ENCODE measurements around the gene RNGTT. TPM values are rescaled to one million over a fixed set of nuclear protein-coding genes. Genes with fewer than 3 reads are reported as not detected.

Gene RNGTT
- polyA plus RNA-seq, 1 donor (not counting 4 experiments of a cell fraction or from before 2014, with no cell fraction given), result 9.7 TPM

GRCh38 chr6:88953550-88954386, 9.7 kb downstream of the RNGTT start:
- Histone ChIP-seq H3K9me3 (ENCODE audit: control insufficient read depth, low read depth, low read length) (no peaks in the 10 kb centered on the region), H2AFZ (ENCODE audit: control insufficient read depth, low read length) (no peak overlapping the region), H3K4me3 (ENCODE audit: control insufficient read depth in 2 of 3, extremely low read depth in 1 of 3, insufficient read depth in 2 of 3, low read depth in 1 of 3, low read length in 3 of 3) (no peak overlapping the region), H4K20me1 (ENCODE audit: control insufficient read depth, extremely low read depth, insufficient read depth, low read length) (peaks cover 3% of the 10 kb centered on the region), H3K79me2 (ENCODE audit: control insufficient read depth, insufficient read depth, low read length) (peaks cover 62% of the 10 kb centered on the region), H3K36me3 (ENCODE audit: control insufficient read depth in 2 of 2, extremely low read depth in 1 of 2, insufficient read depth in 2 of 2, low read length in 2 of 2) (no peaks in the 10 kb centered on the region), H3K9me1 (ENCODE audit: control insufficient read depth, extremely low read depth, insufficient read depth, low read length) (no peaks in the 10 kb centered on the region), H3K27ac (ENCODE audit: control insufficient read depth, insufficient read depth, low read length) (no peak overlapping the region), H3K9ac (ENCODE audit: control insufficient read depth, extremely low read depth, insufficient read depth, low read length) (no peak overlapping the region), H3K4me2 (ENCODE audit: control insufficient read depth, extremely low read depth, insufficient read depth, low read depth, low read length) (no peak overlapping the region), H3K27me3 (ENCODE audit: control insufficient read depth, extremely low read depth, insufficient read depth, low read length) (no peaks in the 10 kb centered on the region), H3K4me1 (ENCODE audit: control insufficient read depth, extremely low read depth, insufficient read depth, low read length) (no peaks in the 10 kb centered on the region)
- DNase-seq (ENCODE audit: low read depth, low spot score) (no peak), FAIRE-seq (no peak)
- TF ChIP-seq CTCF (optimal IDR thresholded peaks at IDR 0.05 in 1 of 3, IDR thresholded peaks at IDR 0.05 in 1 of 3, conservative IDR thresholded peaks at IDR 0.05 in 1 of 3; ENCODE audit: extremely low read depth in 1 of 3, insufficient read depth in 2 of 3, low read length in 3 of 3), result no peak
- TF ChIP-seq EZH2 (IDR thresholded peaks at IDR 0.05; ENCODE audit: low read length), result no peak
- dilution Hi-C loops (cut with MboI; ENCODE audit: extremely low pct_ligation_motif_present, low sequenced_read_pairs), result no loop called here

GRCh38 chr6:88952065-88952704, 11.2 kb downstream of the RNGTT start:
- no peak for FAIRE-seq
- DNase-seq (ENCODE audit: low read depth, low spot score), result no peak
- H3K4me3 ChIP-seq (ENCODE audit: control insufficient read depth in 2 of 3, extremely low read depth in 1 of 3, insufficient read depth in 2 of 3, low read depth in 1 of 3, low read length in 3 of 3), result no peak overlapping the region
- H3K36me3 ChIP-seq (ENCODE audit: control insufficient read depth in 2 of 2, extremely low read depth in 1 of 2, insufficient read depth in 2 of 2, low read length in 2 of 2), result no peaks in the 10 kb centered on the region
- H3K9me3 ChIP-seq (ENCODE audit: control insufficient read depth, low read depth, low read length), result no peaks in the 10 kb centered on the region
- dilution Hi-C loops (cut with MboI; ENCODE audit: extremely low pct_ligation_motif_present, low sequenced_read_pairs), result no loop called here
- no peak overlapping the region for H3K4me2 ChIP-seq (ENCODE audit: control insufficient read depth, extremely low read depth, insufficient read depth, low read depth, low read length)
- peaks cover 48% of the 10 kb centered on the region for H3K79me2 ChIP-seq (ENCODE audit: control insufficient read depth, insufficient read depth, low read length)
- TF ChIP-seq CTCF (optimal IDR thresholded peaks at IDR 0.05 in 1 of 3, IDR thresholded peaks at IDR 0.05 in 1 of 3, conservative IDR thresholded peaks at IDR 0.05 in 1 of 3; ENCODE audit: extremely low read depth in 1 of 3, insufficient read depth in 2 of 3, low read length in 3 of 3) (no peak), EZH2 (IDR thresholded peaks at IDR 0.05; ENCODE audit: low read length) (no peak)
- no peaks in the 10 kb centered on the region for H3K9me1 ChIP-seq (ENCODE audit: control insufficient read depth, extremely low read depth, insufficient read depth, low read length)
- peaks cover 3% of the 10 kb centered on the region for H4K20me1 ChIP-seq (ENCODE audit: control insufficient read depth, extremely low read depth, insufficient read depth, low read length)
- no peak overlapping the region for H3K9ac ChIP-seq (ENCODE audit: control insufficient read depth, extremely low read depth, insufficient read depth, low read length)
- no peaks in the 10 kb centered on the region for H3K27me3 ChIP-seq (ENCODE audit: control insufficient read depth, extremely low read depth, insufficient read depth, low read length)
- no peak overlapping the region for H2AFZ ChIP-seq (ENCODE audit: control insufficient read depth, low read length)
- H3K27ac ChIP-seq (ENCODE audit: control insufficient read depth, insufficient read depth, low read length), result no peak overlapping the region
- H3K4me1 ChIP-seq (ENCODE audit: control insufficient read depth, extremely low read depth, insufficient read depth, low read length), result no peaks in the 10 kb centered on the region
